Measurements from ENCODE around the gene MMEL1. TPM values are rescaled to one million over a fixed set of nuclear protein-coding genes. Genes with fewer than 3 reads are reported as not detected.

MMEL1 gene
- total RNA-seq, 1 donor from 2014 or later: 1.0 TPM

DNA sequence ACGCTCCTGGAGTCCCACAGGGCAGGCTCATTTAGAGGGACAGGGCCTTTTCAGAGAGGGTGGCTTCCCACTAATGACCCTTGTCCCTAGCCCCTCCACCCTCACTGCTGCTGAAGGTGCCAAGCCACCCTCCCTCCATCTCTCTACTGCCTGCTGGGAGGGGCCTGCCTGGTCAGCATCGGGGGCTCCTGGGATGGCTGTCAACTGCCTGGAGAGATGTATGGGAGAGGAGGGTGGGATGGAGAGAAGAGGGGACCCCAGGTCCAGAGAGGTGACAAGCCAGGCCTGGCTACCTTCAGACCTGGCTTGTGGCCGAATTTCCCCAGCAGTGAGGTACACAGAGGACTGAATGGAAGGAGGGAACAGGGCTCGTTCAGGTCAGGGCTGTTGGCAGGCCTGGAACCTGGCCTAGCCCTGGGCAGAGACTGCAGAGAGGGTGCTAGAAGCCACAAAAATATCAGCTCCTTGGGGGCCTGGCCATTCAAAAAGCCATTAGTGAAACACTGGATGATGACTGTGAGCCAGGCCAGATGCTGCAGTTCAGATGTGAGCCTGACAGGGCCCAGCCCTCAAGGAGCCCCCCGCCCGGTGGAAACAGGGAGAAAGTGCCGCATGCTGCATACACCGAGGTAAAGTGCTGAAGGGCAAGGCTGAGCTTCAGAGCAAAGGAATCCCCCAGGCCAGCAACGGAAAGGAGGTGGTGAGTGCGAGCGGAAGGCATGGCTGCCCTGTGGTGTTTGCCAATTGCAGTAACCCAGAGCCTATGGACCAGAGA lies 20.0 kb downstream of the MMEL1 start:
- peaks cover 0 to 6% (median 5%) of the 10 kb centered on the region in 3 donors for H3K9me3 ChIP-seq (ENCODE audit: control insufficient read depth in 3 of 3, low read length in 3 of 3)
- no peak overlapping the region for H3K9ac ChIP-seq (ENCODE audit: low read depth in 1 of 3, low read length in 3 of 3)

DNA sequence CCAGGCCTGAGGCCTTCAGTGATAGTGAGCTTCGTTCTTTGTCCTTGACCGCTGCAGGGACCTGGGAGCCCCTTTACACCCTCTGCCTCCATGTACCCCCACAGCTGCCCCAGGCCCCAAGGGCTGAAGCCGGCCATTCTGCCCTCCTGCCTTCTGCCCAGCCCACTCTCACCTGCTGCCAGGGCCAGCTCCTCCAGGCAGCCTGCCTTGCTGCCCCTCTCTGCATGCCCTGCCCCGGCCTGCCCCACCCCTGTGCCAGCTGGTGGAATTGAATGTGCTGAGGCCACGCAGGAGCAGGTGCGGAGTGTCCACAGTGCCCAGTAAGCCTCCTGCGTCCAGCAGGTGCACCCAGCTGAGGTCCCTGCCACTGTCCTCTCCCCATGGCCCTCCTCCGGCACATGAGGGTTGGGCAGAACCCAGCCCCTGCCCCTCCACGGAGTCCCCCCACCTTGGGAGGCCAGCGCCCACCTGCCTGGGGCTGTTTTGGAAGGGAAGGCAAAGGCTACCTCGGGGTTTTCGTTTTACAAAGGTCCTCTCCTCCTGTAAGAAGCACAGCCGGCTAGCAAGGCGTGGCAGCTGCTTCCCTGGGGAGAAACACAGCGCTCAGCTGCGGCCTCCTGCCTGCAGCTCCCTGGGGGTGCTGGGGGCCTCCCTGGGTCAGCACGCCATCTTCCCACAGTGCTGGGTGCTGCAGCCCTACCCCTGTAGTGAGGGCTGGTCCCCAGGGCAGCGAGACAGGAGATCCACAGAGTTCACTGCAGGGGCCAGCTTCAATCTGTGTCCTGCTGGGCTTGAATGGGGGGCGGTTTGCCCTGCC lies 21.0 kb downstream of the MMEL1 start:
- Histone ChIP-seq H3K4me3 (ENCODE audit: low read length in 3 of 3) (no peak overlapping the region), H3K36me3 (ENCODE audit: control insufficient read depth in 3 of 3, insufficient read depth in 3 of 3, low read length in 3 of 3) (no peaks in the 10 kb centered on the region), H3K27ac (ENCODE audit: low read depth, low read length) (no peak overlapping the region), H3K9ac (ENCODE audit: low read depth in 1 of 3, low read length in 3 of 3) (no peak overlapping the region), H3K9me3 (ENCODE audit: control insufficient read depth in 3 of 3, low read length in 3 of 3) (peaks cover 0 to 6% (median 5%) of the 10 kb centered on the region in 3 donors), H3K4me1 (ENCODE audit: control insufficient read depth in 3 of 3, insufficient read depth in 3 of 3, low read length in 3 of 3) (no peaks in the 10 kb centered on the region), H3K27me3 (ENCODE audit: control insufficient read depth in 3 of 3, insufficient read depth in 3 of 3, low read length in 3 of 3) (peaks cover 14 to 36% (median 33%) of the 10 kb centered on the region in 3 donors)

More for the DNA sequence above, 20.0 kb downstream of the MMEL1 start:
- Histone ChIP-seq H3K4me3 (ENCODE audit: low read length in 3 of 3) (no peak overlapping the region), H3K4me1 (ENCODE audit: control insufficient read depth in 3 of 3, insufficient read depth in 3 of 3, low read length in 3 of 3) (no peaks in the 10 kb centered on the region), H3K36me3 (ENCODE audit: control insufficient read depth in 3 of 3, insufficient read depth in 3 of 3, low read length in 3 of 3) (no peaks in the 10 kb centered on the region), H3K27ac (ENCODE audit: low read depth, low read length) (no peak overlapping the region), H3K27me3 (ENCODE audit: control insufficient read depth in 3 of 3, insufficient read depth in 3 of 3, low read length in 3 of 3) (peaks cover 14 to 33% (median 29%) of the 10 kb centered on the region in 3 donors)

GRCh38 chr1:2611031-2611501 lies 21.8 kb downstream of the MMEL1 start:
- no peaks in the 10 kb centered on the region for H3K36me3 ChIP-seq (ENCODE audit: control insufficient read depth in 3 of 3, insufficient read depth in 3 of 3, low read length in 3 of 3)
- H3K9ac ChIP-seq (ENCODE audit: low read depth in 1 of 3, low read length in 3 of 3): no peak overlapping the region
- H3K4me3 ChIP-seq (ENCODE audit: low read length in 3 of 3): no peak overlapping the region
- H3K27ac ChIP-seq (ENCODE audit: low read depth, low read length): no peak overlapping the region
- H3K4me1 ChIP-seq (ENCODE audit: control insufficient read depth in 3 of 3, insufficient read depth in 3 of 3, low read length in 3 of 3): no peaks in the 10 kb centered on the region
- H3K9me3 ChIP-seq (ENCODE audit: control insufficient read depth in 3 of 3, low read length in 3 of 3): peaks cover 0 to 6% (median 5%) of the 10 kb centered on the region in 3 donors
- H3K27me3 ChIP-seq (ENCODE audit: control insufficient read depth in 3 of 3, insufficient read depth in 3 of 3, low read length in 3 of 3): peaks cover 14 to 36% (median 36%) of the 10 kb centered on the region in 3 donors

DNA sequence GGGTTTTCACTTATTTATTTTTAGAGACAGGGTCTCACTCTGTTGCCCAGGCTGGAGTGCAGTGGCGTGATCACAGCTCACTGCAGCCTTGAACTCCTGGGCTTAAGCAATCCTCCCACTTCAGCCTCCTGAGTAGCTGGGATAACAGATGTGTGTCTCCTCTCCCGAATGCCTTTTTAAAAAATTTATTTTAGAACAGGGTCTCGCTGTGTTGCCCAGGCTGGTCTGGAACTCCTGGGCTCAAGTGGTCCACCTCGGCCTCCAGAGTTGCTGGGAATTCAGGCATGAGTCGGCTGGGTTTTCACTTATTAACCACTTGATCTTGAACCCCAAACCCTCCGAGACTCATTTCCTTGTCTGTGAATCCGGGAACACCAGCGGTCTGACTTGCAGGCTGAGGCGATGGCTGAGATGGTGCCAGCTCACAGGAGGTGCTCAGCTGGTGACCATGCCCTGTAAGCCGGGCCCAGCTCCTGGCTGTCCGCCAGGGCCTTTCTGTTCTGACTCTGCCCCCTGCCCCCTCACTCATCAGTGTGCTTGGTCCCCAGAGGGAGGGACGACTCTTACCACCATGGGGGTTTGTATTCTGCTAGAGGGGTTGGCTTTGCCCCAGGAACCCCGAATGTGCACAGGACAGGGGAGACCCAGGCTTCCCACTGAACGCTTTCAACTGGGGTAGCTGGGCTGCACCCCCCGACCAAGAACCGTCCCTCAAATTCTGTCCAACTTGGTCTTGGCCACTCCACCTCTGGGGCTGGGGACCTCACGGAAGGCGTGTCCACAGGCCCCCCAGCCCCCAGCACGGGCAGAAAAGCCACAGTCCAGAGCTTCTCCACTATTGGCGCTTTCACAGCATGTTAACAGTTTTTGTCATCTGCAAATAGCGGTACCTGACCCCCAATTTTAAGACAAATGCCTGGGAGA lies 22.5 kb downstream of the MMEL1 start:
- Histone ChIP-seq H3K9me3 (ENCODE audit: control insufficient read depth in 3 of 3, low read length in 3 of 3) (peaks cover 0 to 6% (median 5%) of the 10 kb centered on the region in 3 donors), H3K9ac (ENCODE audit: low read depth in 1 of 3, low read length in 3 of 3) (no peak overlapping the region), H3K27ac (ENCODE audit: low read depth, low read length) (no peak overlapping the region), H3K27me3 (ENCODE audit: control insufficient read depth in 3 of 3, insufficient read depth in 3 of 3, low read length in 3 of 3) (peaks cover 14 to 38% (median 38%) of the 10 kb centered on the region in 3 donors), H3K4me3 (ENCODE audit: low read length in 3 of 3) (no peak overlapping the region), H3K36me3 (ENCODE audit: control insufficient read depth in 3 of 3, insufficient read depth in 3 of 3, low read length in 3 of 3) (no peaks in the 10 kb centered on the region), H3K4me1 (ENCODE audit: control insufficient read depth in 3 of 3, insufficient read depth in 3 of 3, low read length in 3 of 3) (no peaks in the 10 kb centered on the region)

GRCh38 chr1:2609319-2610035 lies 23.3 kb downstream of the MMEL1 start:
- no peaks in the 10 kb centered on the region for H3K36me3 ChIP-seq (ENCODE audit: control insufficient read depth in 3 of 3, insufficient read depth in 3 of 3, low read length in 3 of 3)
- H3K27ac ChIP-seq (ENCODE audit: low read depth, low read length): no peak overlapping the region
- H3K4me3 ChIP-seq (ENCODE audit: low read length in 3 of 3): no peak overlapping the region
- H3K9me3 ChIP-seq (ENCODE audit: control insufficient read depth in 3 of 3, low read length in 3 of 3): peaks cover 0 to 6% (median 5%) of the 10 kb centered on the region in 3 donors
- no peak overlapping the region for H3K9ac ChIP-seq (ENCODE audit: low read depth in 1 of 3, low read length in 3 of 3)
- H3K27me3 ChIP-seq (ENCODE audit: control insufficient read depth in 3 of 3, insufficient read depth in 3 of 3, low read length in 3 of 3): peaks cover 15 to 46% (median 40%) of the 10 kb centered on the region in 3 donors
- H3K4me1 ChIP-seq (ENCODE audit: control insufficient read depth in 3 of 3, insufficient read depth in 3 of 3, low read length in 3 of 3): no peaks in the 10 kb centered on the region

- Histone ChIP-seq H3K4me1 (ENCODE audit: control insufficient read depth in 3 of 3, insufficient read depth in 3 of 3, low read length in 3 of 3) (no peaks in the 10 kb centered on the region), H3K9ac (ENCODE audit: low read depth in 1 of 3, low read length in 3 of 3) (no peak overlapping the region), H3K27me3 (ENCODE audit: control insufficient read depth in 3 of 3, insufficient read depth in 3 of 3, low read length in 3 of 3) (peaks cover 16 to 53% (median 46%) of the 10 kb centered on the region in 3 donors), H3K4me3 (ENCODE audit: low read length in 3 of 3) (no peak overlapping the region), H3K27ac (ENCODE audit: low read depth, low read length) (no peak overlapping the region), H3K9me3 (ENCODE audit: control insufficient read depth in 3 of 3, low read length in 3 of 3) (no peaks in the 10 kb centered on the region), H3K36me3 (ENCODE audit: control insufficient read depth in 3 of 3, insufficient read depth in 3 of 3, low read length in 3 of 3) (no peaks in the 10 kb centered on the region)
Measured at GRCh38 chr1:2607641-2608091, 25.1 kb downstream of the MMEL1 start.

GRCh38 chr1:2606881-2607621 lies 25.8 kb downstream of the MMEL1 start:
- H3K27me3 ChIP-seq (ENCODE audit: control insufficient read depth in 3 of 3, insufficient read depth in 3 of 3, low read length in 3 of 3): peaks cover 16 to 53% (median 49%) of the 10 kb centered on the region in 3 donors
- no peak overlapping the region for H3K9ac ChIP-seq (ENCODE audit: low read depth in 1 of 3, low read length in 3 of 3)
- no peak overlapping the region for H3K27ac ChIP-seq (ENCODE audit: low read depth, low read length)

DNA sequence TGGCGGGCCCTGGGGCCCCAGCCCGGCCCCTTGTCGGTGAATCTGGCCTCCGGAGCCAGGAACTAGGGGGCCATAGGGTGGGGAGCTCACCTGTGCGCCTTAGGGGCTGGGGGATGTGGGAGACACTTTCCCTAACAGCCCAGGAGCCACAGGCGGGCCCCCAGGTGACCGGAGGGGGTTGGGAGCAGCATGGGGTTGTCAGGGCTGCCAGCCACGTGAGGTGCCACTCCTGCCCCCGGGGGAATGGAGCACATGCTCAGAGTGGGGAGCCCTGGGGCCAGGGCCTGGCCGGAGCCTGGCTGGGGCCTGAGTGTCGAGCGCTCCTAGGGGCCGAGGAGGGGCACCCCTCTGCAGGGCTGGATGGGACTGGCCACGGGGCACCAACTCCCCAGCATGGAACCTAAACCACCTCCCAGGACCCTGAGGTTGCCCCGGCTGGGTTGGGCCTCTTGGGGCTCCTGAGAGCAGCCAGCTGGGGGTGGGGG lies 26.4 kb downstream of the MMEL1 start:
- H3K27ac ChIP-seq (ENCODE audit: low read depth, low read length): no peak overlapping the region
- H3K4me1 ChIP-seq (ENCODE audit: control insufficient read depth in 3 of 3, insufficient read depth in 3 of 3, low read length in 3 of 3): no peaks in the 10 kb centered on the region
- H3K27me3 ChIP-seq (ENCODE audit: control insufficient read depth in 3 of 3, insufficient read depth in 3 of 3, low read length in 3 of 3): peaks cover 16 to 51% (median 44%) of the 10 kb centered on the region in 3 donors
- no peak overlapping the region for H3K9ac ChIP-seq (ENCODE audit: low read depth in 1 of 3, low read length in 3 of 3)
- no peaks in the 10 kb centered on the region for H3K36me3 ChIP-seq (ENCODE audit: control insufficient read depth in 3 of 3, insufficient read depth in 3 of 3, low read length in 3 of 3)
- H3K4me3 ChIP-seq (ENCODE audit: low read length in 3 of 3): no peak overlapping the region
- H3K9me3 ChIP-seq (ENCODE audit: control insufficient read depth in 3 of 3, low read length in 3 of 3): peaks cover 0 to 4% (median 0%) of the 10 kb centered on the region in 3 donors

More at GRCh38 chr1:2606881-2607621, 25.8 kb downstream of the MMEL1 start:
- H3K4me3 ChIP-seq (ENCODE audit: low read length in 3 of 3): no peak overlapping the region
- no peaks in the 10 kb centered on the region for H3K4me1 ChIP-seq (ENCODE audit: control insufficient read depth in 3 of 3, insufficient read depth in 3 of 3, low read length in 3 of 3)
- H3K9me3 ChIP-seq (ENCODE audit: control insufficient read depth in 3 of 3, low read length in 3 of 3): no peaks in the 10 kb centered on the region
- H3K36me3 ChIP-seq (ENCODE audit: control insufficient read depth in 3 of 3, insufficient read depth in 3 of 3, low read length in 3 of 3): no peaks in the 10 kb centered on the region

All from skeletal muscle tissue (tissue), 4 donors.